K562 (cell line): ENCODE measurements around the gene KAT2B. TPM values are rescaled to one million over a fixed set of nuclear protein-coding genes. Genes with fewer than 3 reads are reported as not detected.

Experiments used
- BMI1 ChIP-seq: fragments of 150-350 bp; IDR thresholded peaks from 2 replicates; pipeline ENCODE4 v1.6.1; 2014; ENCODE audit warnings: low read length
- CCNT2 ChIP-seq: IDR thresholded peaks from 2 replicates; pipeline ENCODE4 v1.6.1; 2011; ENCODE audit warnings: borderline replicate concordance, low read depth, mild to moderate bottlenecking, moderate library complexity, mixed read lengths, low read length; ENCODE audit not compliant: insufficient read length; ENCODE audit errors: extremely low read depth
- ELF1 ChIP-seq: fragments of 200-800 bp; sonication (Bioruptor generic); IDR thresholded peaks from 2 replicates; pipeline ENCODE4 v1.6.1; 2016; ENCODE audit warnings: missing genetic modification characterization, missing compliant biosample characterization
- EZH2 ChIP-seq: IDR thresholded peaks from 2 replicates; pipeline ENCODE4 v1.6.1; 2012; ENCODE audit warnings: low read depth, mild to moderate bottlenecking, inconsistent platforms, low read length, borderline replicate concordance
- MCM3 ChIP-seq: fragments of 450-650 bp; IDR thresholded peaks from 2 replicates; pipeline ENCODE4 v1.6.1; 2016
- MED1 ChIP-seq: sonication (generic); formaldehyde crosslinking; IDR thresholded peaks from 2 replicates; pipeline ENCODE4 v1.8.1; 2023; ENCODE audit warnings: missing genetic modification reagents, borderline replicate concordance
- NR2F6 ChIP-seq: fragments of 450-650 bp; formaldehyde crosslinking; IDR thresholded peaks from 2 replicates; pipeline ENCODE4 v1.4.0; 2020; ENCODE audit warnings: mild to moderate bottlenecking
- NUFIP1 ChIP-seq: fragments of 450-650 bp; IDR thresholded peaks from 2 replicates; pipeline ENCODE4 v1.6.1; 2018; ENCODE audit not compliant: partially characterized antibody
- POLR3A ChIP-seq: IDR thresholded peaks from 2 replicates; pipeline ENCODE4 v1.6.1; 2011; ENCODE audit warnings: borderline replicate concordance, mild to moderate bottlenecking, moderate library complexity; ENCODE audit not compliant: insufficient read length, insufficient read depth; ENCODE audit errors: extremely low read depth
- SAFB ChIP-seq: fragments of 200-400 bp; formaldehyde crosslinking; IDR thresholded peaks from 2 replicates; pipeline ENCODE4 v1.6.1; 2017; ENCODE audit warnings: low read depth, low read length, borderline replicate concordance
- TAF15 ChIP-seq: fragments of 200-400 bp; formaldehyde crosslinking; IDR thresholded peaks from 2 replicates; pipeline ENCODE4 v1.6.1; 2017; ENCODE audit warnings: mild to moderate bottlenecking, low read depth, low read length, moderate library complexity
- TAF7 ChIP-seq: fragments of 450-650 bp; IDR thresholded peaks from 2 replicates; pipeline ENCODE4 v1.6.1; 2016; ENCODE audit warnings: missing genetic modification characterization, missing compliant biosample characterization
- TEAD2 ChIP-seq: fragments of 450-650 bp; IDR thresholded peaks from 2 replicates; pipeline ENCODE4 v1.6.1; 2016; ENCODE audit warnings: missing genetic modification characterization, control low read depth, missing compliant biosample characterization
- TSC22D4 ChIP-seq: fragments of 450-650 bp; IDR thresholded peaks from 2 replicates; pipeline ENCODE4 v1.6.1; 2016; ENCODE audit warnings: missing genetic modification characterization, missing biosample characterization, control low read depth
- YY1 ChIP-seq, 3 experiments: IDR thresholded peaks; 2 replicates each; pipeline ENCODE4 v1.6.1; 2011; ENCODE audit warnings: low read length in 2 of 3, mild to moderate bottlenecking in 2 of 3, moderate library complexity in 2 of 3, borderline replicate concordance in 1 of 3, control low read depth in 1 of 3, low read depth in 1 of 3; ENCODE audit not compliant: insufficient read depth in 3 of 3, insufficient replicate concordance in 2 of 3, control insufficient read depth in 1 of 3, insufficient read length in 1 of 3; ENCODE audit errors: extremely low read depth in 1 of 3
- ZBTB8A ChIP-seq: fragments of 450-650 bp; IDR thresholded peaks from 2 replicates; pipeline ENCODE4 v1.6.1; 2018; ENCODE audit warnings: mild to moderate bottlenecking, moderate library complexity; ENCODE audit not compliant: partially characterized antibody
- ZFP36 ChIP-seq: fragments of 150-350 bp; IDR thresholded peaks from 2 replicates; pipeline ENCODE4 v1.6.1; 2018; ENCODE audit warnings: low read length, low read depth; ENCODE audit not compliant: partially characterized antibody
- ZNF232 ChIP-seq: sonication (generic); formaldehyde crosslinking; IDR thresholded peaks from 2 replicates; pipeline ENCODE4 v1.8.0; 2022; ENCODE audit warnings: mild to moderate bottlenecking, missing genetic modification reagents
- ZZZ3 ChIP-seq: fragments of 450-650 bp; IDR thresholded peaks from 2 replicates; pipeline ENCODE4 v1.6.1; 2016; ENCODE audit warnings: antibody characterized with exemption, mild to moderate bottlenecking, moderate library complexity
- polyA plus RNA-seq, 8 experiments: library from polyadenylated mRNA; depleted of rRNA in 4 of 8; stranded (reverse) in 5 of 8; unstranded in 3 of 8; fragments of >200 nt; fragmentation: Nextera tagmentation in 2 of 8; fragmentation: Illumina TruSeq in 1 of 8; extraction: Ambion mirVana in 2 of 8; extraction: Trizol in 1 of 8; gene quantifications; 2 replicates each; pipeline versions ENCODE4 v1.2.1 to v1.2.3, GENCODE V29; 2011 to 2014; ENCODE audit warnings: inconsistent platforms in 1 of 8, missing spikeins in 1 of 8
- total RNA-seq, 7 experiments: library from RNA; depleted of rRNA in 6 of 7; stranded (reverse); fragments of >200 nt in 6 of 7; fragmentation: Illumina TruSeq in 2 of 7; extraction: Trizol in 2 of 7; gene quantifications; 2 replicates each; pipeline versions ENCODE4 v1.2.1 to v1.2.3, GENCODE V29; 2011 to 2021; ENCODE audit warnings: low replicate concordance in 1 of 7
- TF ChIP-seq, protein P1 (sequence below): fragments of 250-450 bp; sonication (Bioruptor Pico); IDR thresholded peaks from 2 replicates; pipeline ENCODE4 v1.4.0; 2020; ENCODE audit warnings: mild to moderate bottlenecking, moderate library complexity
- TF ChIP-seq, protein P2 (sequence below): conservative IDR thresholded peaks from 2 replicates; pipeline ENCODE4 v1.6.1; 2011; ENCODE audit warnings: low read depth, mild to moderate bottlenecking, low read length; ENCODE audit not compliant: control insufficient read depth
- TF ChIP-seq, protein P3 (sequence below): sonication (generic); formaldehyde crosslinking; IDR thresholded peaks from 2 replicates; pipeline ENCODE4 v1.8.0; 2022; ENCODE audit warnings: missing genetic modification reagents, mild to moderate bottlenecking, moderate library complexity, borderline replicate concordance

Gene KAT2B
- total and polyA plus RNA-seq, 9 of the 15 experiments (the other 6 are each of a cell fraction or from before 2014, with no cell fraction given): 3.3 to 14.9 (median 12.2) TPM

DNA sequence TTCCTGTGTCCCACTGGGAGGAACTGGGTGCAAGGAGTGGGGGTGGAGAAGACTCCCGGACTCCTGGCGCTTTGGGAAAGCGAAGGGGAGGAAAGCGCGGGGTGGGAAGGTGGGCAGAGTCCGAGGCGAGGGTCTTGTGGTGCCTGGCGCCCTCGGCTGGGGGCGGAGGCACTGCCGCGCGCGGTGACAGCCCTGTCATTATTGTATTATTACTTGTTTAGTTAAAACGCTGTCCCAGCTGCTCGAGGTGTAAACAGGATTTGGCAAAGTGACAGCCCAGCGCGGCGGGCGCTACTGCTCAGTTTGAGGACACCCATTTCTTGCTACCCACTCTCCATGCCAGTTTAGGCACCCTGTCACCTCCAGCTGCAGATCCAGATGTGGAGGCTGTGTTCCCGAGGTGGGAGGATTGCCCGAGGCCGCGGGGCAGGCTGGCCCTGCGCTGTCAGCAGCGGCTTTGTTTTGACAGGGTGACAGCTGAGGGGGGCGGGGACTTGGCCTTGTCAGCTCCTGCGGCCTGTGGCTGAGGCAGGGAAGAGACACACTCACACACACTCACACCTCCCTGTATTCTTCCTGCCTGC, 1.0 kb downstream of the KAT2B start (continued):
- TF ChIP-seq, protein P1, sequence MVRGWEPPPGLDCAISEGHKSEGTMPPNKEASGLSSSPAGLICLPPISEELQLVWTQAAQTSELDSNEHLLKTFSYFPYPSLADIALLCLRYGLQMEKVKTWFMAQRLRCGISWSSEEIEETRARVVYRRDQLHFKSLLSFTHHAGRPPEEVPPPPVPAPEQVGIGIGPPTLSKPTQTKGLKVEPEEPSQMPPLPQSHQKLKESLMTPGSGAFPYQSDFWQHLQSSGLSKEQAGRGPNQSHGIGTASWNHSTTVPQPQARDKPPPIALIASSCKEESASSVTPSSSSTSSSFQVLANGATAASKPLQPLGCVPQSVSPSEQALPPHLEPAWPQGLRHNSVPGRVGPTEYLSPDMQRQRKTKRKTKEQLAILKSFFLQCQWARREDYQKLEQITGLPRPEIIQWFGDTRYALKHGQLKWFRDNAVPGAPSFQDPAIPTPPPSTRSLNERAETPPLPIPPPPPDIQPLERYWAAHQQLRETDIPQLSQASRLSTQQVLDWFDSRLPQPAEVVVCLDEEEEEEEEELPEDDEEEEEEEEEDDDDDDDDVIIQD (CRISPR knock-in tag): no peak
- TF ChIP-seq ZFP36 (no peak), NUFIP1 (no peak), TEAD2 (tag) (no peak), NR2F6 (no peak), TSC22D4 (tag) (no peak), SAFB (no peak), ZZZ3 (no peak), POLR3A (no peak), ELF1 (tag) (peak; percentile 10; the same call in 1 of the 2 replicates), ZBTB8A (no peak), EZH2 (no peak), YY1 (IDR thresholded peaks at IDR 0.05; ENCODE audit: borderline replicate concordance in 1 of 3, control insufficient read depth in 1 of 3, extremely low read depth in 1 of 3, insufficient read depth in 3 of 3, insufficient read length in 1 of 3, insufficient replicate concordance in 2 of 3, low read depth in 1 of 3, low read length in 2 of 3) (no peak), CCNT2 (peak; percentile 35), MCM3 (no peak), TAF7 (no peak), ZNF232 (CRISPR knock-in tag) (no peak), MED1 (CRISPR knock-in tag) (no peak), TAF15 (no peak), BMI1 (no peak)
- TF ChIP-seq, protein P2, sequence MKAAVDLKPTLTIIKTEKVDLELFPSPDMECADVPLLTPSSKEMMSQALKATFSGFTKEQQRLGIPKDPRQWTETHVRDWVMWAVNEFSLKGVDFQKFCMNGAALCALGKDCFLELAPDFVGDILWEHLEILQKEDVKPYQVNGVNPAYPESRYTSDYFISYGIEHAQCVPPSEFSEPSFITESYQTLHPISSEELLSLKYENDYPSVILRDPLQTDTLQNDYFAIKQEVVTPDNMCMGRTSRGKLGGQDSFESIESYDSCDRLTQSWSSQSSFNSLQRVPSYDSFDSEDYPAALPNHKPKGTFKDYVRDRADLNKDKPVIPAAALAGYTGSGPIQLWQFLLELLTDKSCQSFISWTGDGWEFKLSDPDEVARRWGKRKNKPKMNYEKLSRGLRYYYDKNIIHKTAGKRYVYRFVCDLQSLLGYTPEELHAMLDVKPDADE: peak; percentile 97
- TF ChIP-seq, protein P3, sequence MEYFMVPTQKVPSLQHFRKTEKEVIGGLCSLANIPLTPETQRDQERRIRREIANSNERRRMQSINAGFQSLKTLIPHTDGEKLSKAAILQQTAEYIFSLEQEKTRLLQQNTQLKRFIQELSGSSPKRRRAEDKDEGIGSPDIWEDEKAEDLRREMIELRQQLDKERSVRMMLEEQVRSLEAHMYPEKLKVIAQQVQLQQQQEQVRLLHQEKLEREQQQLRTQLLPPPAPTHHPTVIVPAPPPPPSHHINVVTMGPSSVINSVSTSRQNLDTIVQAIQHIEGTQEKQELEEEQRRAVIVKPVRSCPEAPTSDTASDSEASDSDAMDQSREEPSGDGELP (CRISPR knock-in tag): peak; percentile 100
